ENCODE results near the gene RPS21. TPM values are rescaled to one million over a fixed set of nuclear protein-coding genes. Genes with fewer than 3 reads are reported as not detected.

The RPS21 gene
- 2,577 to 3,032 TPM (median 2,708 TPM) in 5 replicates for total RNA-seq (2022; extraction: Qiagen RNA extraction; ENCODE audit: low read depth)

DNA sequence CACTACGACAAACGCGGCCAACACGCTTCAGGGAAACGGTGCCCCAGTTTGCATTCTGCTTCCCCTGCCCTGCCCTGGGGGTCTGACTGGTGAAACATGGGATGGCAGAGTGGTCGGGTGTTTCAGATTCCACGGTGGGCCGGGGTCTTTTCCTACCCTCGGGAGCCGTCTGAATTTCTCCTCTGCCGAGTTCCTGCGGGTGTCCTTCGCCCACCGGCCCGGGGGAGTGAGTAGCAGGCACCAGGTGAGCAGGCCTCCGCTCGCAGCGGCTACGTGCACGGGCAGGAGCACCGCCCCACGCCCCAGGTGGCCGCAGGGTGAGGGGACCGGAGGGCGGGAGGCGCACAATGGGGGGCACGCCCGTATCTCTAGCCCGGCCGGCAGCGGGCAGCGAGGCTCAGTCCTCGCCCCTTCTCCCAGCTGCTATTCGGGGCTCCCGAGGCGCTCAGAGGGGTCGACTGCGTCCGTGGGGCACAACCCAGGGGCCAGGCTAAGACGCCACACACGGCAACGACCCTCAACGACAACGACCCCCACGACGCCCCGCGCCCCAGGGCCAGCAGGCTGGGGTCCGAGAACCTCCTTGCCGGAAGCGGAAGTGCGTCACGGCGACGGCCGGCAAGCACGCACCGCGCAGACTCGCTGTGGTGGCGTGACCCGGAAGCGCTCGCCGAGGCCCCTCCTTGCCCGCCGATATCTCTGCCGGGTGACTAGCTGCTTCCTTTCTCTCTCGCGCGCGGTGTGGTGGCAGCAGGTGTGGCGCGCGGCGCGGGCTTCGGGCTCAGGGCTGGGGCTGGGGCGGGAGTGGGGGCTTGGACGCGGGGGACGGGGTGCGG, at the start of gene RPS21:
TSS of gene RPS21 (plus strand) at position 721 of the 836 bp plus-strand sequence. CDS start 236 bp downstream, outside the sequence.

DNA sequence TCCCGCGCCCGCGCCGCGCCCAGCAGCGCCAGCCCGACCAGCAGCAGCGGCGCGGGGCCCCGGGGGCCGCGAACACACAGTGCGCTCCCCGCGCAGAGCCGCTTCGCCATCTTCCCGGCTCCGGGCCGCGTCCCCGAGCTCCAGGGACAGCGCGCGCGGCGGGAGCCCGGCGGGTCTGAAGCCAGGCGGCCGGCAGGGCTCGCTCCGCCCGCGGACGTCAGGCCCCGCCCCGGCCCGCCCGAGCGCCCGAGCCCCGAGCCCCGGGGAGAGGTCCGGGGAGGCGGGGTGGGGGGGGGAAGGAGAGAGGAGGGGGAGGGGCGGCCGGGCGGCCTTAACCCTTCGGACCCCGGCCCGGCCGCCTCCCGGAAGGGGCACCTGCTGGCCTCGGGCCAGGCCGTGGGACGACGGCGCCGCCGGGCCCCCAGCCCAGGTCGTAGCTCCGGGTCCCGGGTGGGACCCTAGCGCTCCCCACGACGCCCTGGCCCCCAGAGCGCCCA, 19.7 kb upstream of the RPS21 start, which contains the start of gene LAMA5:
TSS of gene LAMA5 (minus strand) at position 177 of the 497 bp plus-strand sequence. CDS start at position 110, 67 bp downstream.

GRCh38 chr20:62407221-62407992, 20.5 kb downstream of the RPS21 start, which contains the start of gene CABLES2:
CABLES2 (minus strand) TSS chr20:62407285; CDS start chr20:62407276, 9 bp downstream.

GRCh38 chr20:62427172-62428001, 40.5 kb downstream of the RPS21 start, which contains the start of gene RBBP8NL:
RBBP8NL (minus strand) TSS chr20:62427539; CDS start chr20:62419647, 7,892 bp downstream.

Other genes with a start within 250 kb of the RPS21 start
- 485 to 620 TPM (median 570 TPM) in 5 replicates for gene PSMA7, start 243.7 kb upstream of the RPS21 start, total RNA-seq (2022; extraction: Qiagen RNA extraction; ENCODE audit: low read depth)
- 6.1 to 10.1 TPM (median 9.2 TPM) in 5 replicates for gene SS18L1, start 243.3 kb upstream of the RPS21 start, total RNA-seq (2022; extraction: Qiagen RNA extraction; ENCODE audit: low read depth)
- gene MTG2, start 204.1 kb upstream of the RPS21 start, total RNA-seq (2022; extraction: Qiagen RNA extraction; ENCODE audit: low read depth), result 27.3 to 39.5 TPM (median 36.2 TPM) in 5 replicates
- gene HRH3, start 166.8 kb upstream of the RPS21 start, total RNA-seq (2022; extraction: Qiagen RNA extraction; ENCODE audit: low read depth), result not detected in 5 replicates
- 15.6 to 20.1 TPM (median 17.8 TPM) in 5 replicates for gene OSBPL2, start 148.6 kb upstream of the RPS21 start, total RNA-seq (2022; extraction: Qiagen RNA extraction; ENCODE audit: low read depth)
- 155 to 197 TPM (median 177 TPM) in 5 replicates for gene ADRM1, start 84.1 kb upstream of the RPS21 start, total RNA-seq (2022; extraction: Qiagen RNA extraction; ENCODE audit: low read depth)
- gene LAMA5, start 19.8 kb upstream of the RPS21 start, total RNA-seq (2022; extraction: Qiagen RNA extraction; ENCODE audit: low read depth), result 195 to 408 TPM (median 321 TPM) in 5 replicates
- gene CABLES2, start 20.2 kb downstream of the RPS21 start, total RNA-seq (2022; extraction: Qiagen RNA extraction; ENCODE audit: low read depth), result 3.6 to 5.6 TPM (median 4.8 TPM) in 5 replicates
- 0.07 to 0.29 TPM (median 0.16 TPM) in 5 replicates for gene RBBP8NL, start 40.4 kb downstream of the RPS21 start, total RNA-seq (2022; extraction: Qiagen RNA extraction; ENCODE audit: low read depth)
- gene GATA5, start 88.9 kb downstream of the RPS21 start, total RNA-seq (2022; extraction: Qiagen RNA extraction; ENCODE audit: low read depth), result 0.45 to 0.88 TPM (median 0.83 TPM) in 5 replicates